ENCODE results near the gene FMNL3. TPM values are rescaled to one million over a fixed set of nuclear protein-coding genes. Genes with fewer than 3 reads are reported as not detected.

The FMNL3 gene
- total RNA-seq, 1 donor from 2014 or later, result 17.3 TPM

DNA sequence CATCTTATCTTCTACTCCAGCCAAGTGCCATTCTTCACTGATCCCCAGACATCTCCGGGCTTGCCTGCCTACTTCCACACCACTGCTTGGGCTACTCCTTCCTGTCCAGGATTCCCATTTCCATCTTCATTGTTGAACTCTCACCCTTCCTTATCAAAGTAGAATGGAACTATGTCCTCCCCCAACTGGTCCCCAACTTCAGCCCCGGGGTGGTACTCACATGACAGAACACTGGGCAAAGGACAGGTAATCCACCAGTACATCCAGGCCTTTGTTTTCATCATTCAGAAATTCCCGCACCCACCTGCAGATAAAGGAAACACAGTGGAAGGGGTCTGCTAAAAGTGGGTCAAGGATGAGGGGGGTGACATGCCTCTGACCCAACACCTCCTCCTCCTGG, 45.5 kb downstream of the FMNL3 start:
- Mint-ChIP-seq H3K27me3 (ENCODE audit: insufficient read depth, low read depth) (no peaks in the 10 kb centered on the region), H3K9me3 (no peaks in the 10 kb centered on the region), H3K27ac (no peak overlapping the region), H3K36me3 (peaks cover 17% of the 10 kb centered on the region), H3K4me3 (no peak overlapping the region), H3K4me1 (peaks cover 8% of the 10 kb centered on the region)
- Histone ChIP-seq H3K9ac (no peak overlapping the region), H3K27me3 (no peaks in the 10 kb centered on the region), H3K4me2 (no peak overlapping the region), H3K4me3 (no peak overlapping the region), H2AFZ (replicated peaks) (no peak overlapping the region), H3F3A (ENCODE audit: low read depth) (no peaks in the 10 kb centered on the region), H3K9me3 (ENCODE audit: low read depth) (no peaks in the 10 kb centered on the region), H3K4me1 (no peaks in the 10 kb centered on the region), H3K79me2 (ENCODE audit: low read depth) (no peaks in the 10 kb centered on the region), H3K36me3 (no peaks in the 10 kb centered on the region), H3K27ac (no peak overlapping the region), H4K20me1 (ENCODE audit: low read depth) (no peaks in the 10 kb centered on the region)
- no peak for DNase-seq (ENCODE audit: low spot score)
- TF ChIP-seq, protein P1, sequence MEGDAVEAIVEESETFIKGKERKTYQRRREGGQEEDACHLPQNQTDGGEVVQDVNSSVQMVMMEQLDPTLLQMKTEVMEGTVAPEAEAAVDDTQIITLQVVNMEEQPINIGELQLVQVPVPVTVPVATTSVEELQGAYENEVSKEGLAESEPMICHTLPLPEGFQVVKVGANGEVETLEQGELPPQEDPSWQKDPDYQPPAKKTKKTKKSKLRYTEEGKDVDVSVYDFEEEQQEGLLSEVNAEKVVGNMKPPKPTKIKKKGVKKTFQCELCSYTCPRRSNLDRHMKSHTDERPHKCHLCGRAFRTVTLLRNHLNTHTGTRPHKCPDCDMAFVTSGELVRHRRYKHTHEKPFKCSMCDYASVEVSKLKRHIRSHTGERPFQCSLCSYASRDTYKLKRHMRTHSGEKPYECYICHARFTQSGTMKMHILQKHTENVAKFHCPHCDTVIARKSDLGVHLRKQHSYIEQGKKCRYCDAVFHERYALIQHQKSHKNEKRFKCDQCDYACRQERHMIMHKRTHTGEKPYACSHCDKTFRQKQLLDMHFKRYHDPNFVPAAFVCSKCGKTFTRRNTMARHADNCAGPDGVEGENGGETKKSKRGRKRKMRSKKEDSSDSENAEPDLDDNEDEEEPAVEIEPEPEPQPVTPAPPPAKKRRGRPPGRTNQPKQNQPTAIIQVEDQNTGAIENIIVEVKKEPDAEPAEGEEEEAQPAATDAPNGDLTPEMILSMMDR (IDR thresholded peaks at IDR 0.05), result no peak
- TF ChIP-seq EZH2 (IDR thresholded peaks at IDR 0.05) (no peak), EZH2phosphoT487 (IDR thresholded peaks at IDR 0.05) (no peak)

DNA sequence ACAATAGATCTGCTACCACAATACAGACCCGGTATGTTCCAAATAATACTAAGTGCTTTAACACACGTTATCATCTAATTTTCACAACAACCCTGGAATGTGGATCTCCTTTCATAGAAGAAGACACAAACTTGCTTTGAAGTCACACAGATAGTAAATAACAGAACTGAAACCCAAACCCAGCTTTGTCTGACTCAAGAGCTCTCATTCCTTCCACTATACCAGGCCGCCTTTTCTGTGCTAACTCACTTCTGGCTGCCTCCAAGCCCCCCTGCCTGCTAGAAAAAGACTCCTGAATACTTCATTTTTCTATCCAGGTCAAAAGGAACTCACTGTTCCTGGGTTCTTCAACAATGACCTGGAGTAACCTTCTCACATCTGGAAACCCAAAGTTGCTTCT, 46.0 kb downstream of the FMNL3 start:
- Histone ChIP-seq H3K79me2 (ENCODE audit: low read depth) (no peaks in the 10 kb centered on the region), H3K4me2 (no peak overlapping the region), H3K4me3 (no peak overlapping the region), H3K9me3 (ENCODE audit: low read depth) (no peaks in the 10 kb centered on the region), H4K20me1 (ENCODE audit: low read depth) (no peaks in the 10 kb centered on the region), H3K36me3 (no peaks in the 10 kb centered on the region), H3K9ac (no peak overlapping the region), H2AFZ (replicated peaks) (no peak overlapping the region), H3K27ac (no peak overlapping the region), H3F3A (ENCODE audit: low read depth) (no peaks in the 10 kb centered on the region), H3K4me1 (no peaks in the 10 kb centered on the region), H3K27me3 (no peaks in the 10 kb centered on the region)
- no peaks in the 10 kb centered on the region for H3K27me3 Mint-ChIP-seq (ENCODE audit: insufficient read depth, low read depth)
- TF ChIP-seq EZH2phosphoT487 (IDR thresholded peaks at IDR 0.05), result no peak
- no peak for TF ChIP-seq EZH2 (IDR thresholded peaks at IDR 0.05)
- TF ChIP-seq, protein P1 (IDR thresholded peaks at IDR 0.05), result no peak
- no peak for DNase-seq (ENCODE audit: low spot score)
- H3K36me3 Mint-ChIP-seq, result peaks cover 22% of the 10 kb centered on the region
- H3K27ac Mint-ChIP-seq, result no peak overlapping the region
- no peaks in the 10 kb centered on the region for H3K9me3 Mint-ChIP-seq
- peaks cover 8% of the 10 kb centered on the region for H3K4me1 Mint-ChIP-seq
- H3K4me3 Mint-ChIP-seq, result no peak overlapping the region

DNA sequence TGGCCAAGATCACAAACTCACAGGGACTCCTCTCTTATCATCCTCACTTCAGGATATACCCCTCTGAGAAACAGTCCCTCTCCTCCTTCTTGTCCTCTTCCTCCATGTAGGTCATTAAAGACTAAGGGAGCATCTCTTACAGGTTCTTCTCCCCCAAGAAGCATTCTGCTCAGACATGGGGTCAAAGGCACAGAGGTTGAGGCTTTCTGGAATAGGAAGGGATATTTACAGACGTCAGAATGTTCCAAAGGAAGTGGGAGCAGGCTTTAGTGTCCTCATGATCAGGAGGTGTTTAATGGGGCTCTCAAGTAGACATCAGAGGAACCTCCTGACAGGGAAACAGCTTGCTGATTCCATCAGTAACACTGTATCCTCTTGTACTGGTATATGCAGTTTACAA, 47.5 kb downstream of the FMNL3 start:
- no peak overlapping the region for H3K27ac ChIP-seq
- Mint-ChIP-seq H3K27me3 (ENCODE audit: insufficient read depth, low read depth) (no peaks in the 10 kb centered on the region), H3K36me3 (peaks cover 25% of the 10 kb centered on the region), H3K27ac (no peak overlapping the region), H3K9me3 (no peaks in the 10 kb centered on the region), H3K4me1 (peaks cover 8% of the 10 kb centered on the region), H3K4me3 (no peak overlapping the region)
- H3K4me3 ChIP-seq, result no peak overlapping the region
- no peak overlapping the region for H3K9ac ChIP-seq
- no peaks in the 10 kb centered on the region for H3K4me1 ChIP-seq
- no peaks in the 10 kb centered on the region for H3F3A ChIP-seq (ENCODE audit: low read depth)
- no peaks in the 10 kb centered on the region for H3K79me2 ChIP-seq (ENCODE audit: low read depth)
- H3K9me3 ChIP-seq (ENCODE audit: low read depth), result no peaks in the 10 kb centered on the region
- no peak overlapping the region for H3K4me2 ChIP-seq
- H2AFZ ChIP-seq (replicated peaks), result no peak overlapping the region
- no peaks in the 10 kb centered on the region for H4K20me1 ChIP-seq (ENCODE audit: low read depth)
- TF ChIP-seq, protein P1 (IDR thresholded peaks at IDR 0.05), result no peak
- TF ChIP-seq EZH2 (IDR thresholded peaks at IDR 0.05), result no peak
- TF ChIP-seq EZH2phosphoT487 (IDR thresholded peaks at IDR 0.05), result no peak
- no peaks in the 10 kb centered on the region for H3K27me3 ChIP-seq
- no peaks in the 10 kb centered on the region for H3K36me3 ChIP-seq
- no peak for DNase-seq (ENCODE audit: low spot score)

All from neural progenitor cell (in vitro differentiated cells).